ENCODE results near the gene CDC42EP4.

CDC42EP4 gene
- 4.4 to 32.4 (median 11.5) reads per million in 17 experiments for total RNA-seq

- DNase-seq: peak; percentile 95 to 97 (median 96)
These were observed at the start of gene CDC42EP4 for GRCh38 chr17:73311781-73312641. CDC42EP4 (minus strand) TSS chr17:73312001; CDS start chr17:73286500, 25,501 bp downstream.

GRCh38 chr17:73360961-73361761, 49.4 kb upstream of the CDC42EP4 start:
- no peak for DNase-seq

GRCh38 chr17:73359987-73360410, 48.2 kb upstream of the CDC42EP4 start:
- peak in 3 of 4 experiments; percentile 4 to 20 (median 17) for DNase-seq

- no peak for DNase-seq
These were observed 47.6 kb upstream of the CDC42EP4 start for GRCh38 chr17:73359352-73359751.

- DNase-seq: no peak
These were observed 46.9 kb upstream of the CDC42EP4 start for GRCh38 chr17:73358668-73359067.

GRCh38 chr17:73357981-73358380, 46.2 kb upstream of the CDC42EP4 start:
- no peak for DNase-seq

- DNase-seq: no peak
These were observed 45.5 kb upstream of the CDC42EP4 start for GRCh38 chr17:73357318-73357717.

GRCh38 chr17:73356561-73357170, 44.9 kb upstream of the CDC42EP4 start:
- no peak for DNase-seq

- DNase-seq: no peak
These were observed 42.9 kb upstream of the CDC42EP4 start for GRCh38 chr17:73354423-73355284.

GRCh38 chr17:73352261-73352660, 40.5 kb upstream of the CDC42EP4 start:
- no peak for DNase-seq

- no peak for DNase-seq
These were observed 40.0 kb upstream of the CDC42EP4 start for GRCh38 chr17:73351764-73352163.

GRCh38 chr17:73350864-73351263, 39.1 kb upstream of the CDC42EP4 start:
- DNase-seq: no peak

- no peak for DNase-seq
These were observed 37.8 kb upstream of the CDC42EP4 start for GRCh38 chr17:73349647-73350046.

- no peak for DNase-seq
These were observed 37.3 kb upstream of the CDC42EP4 start for GRCh38 chr17:73349138-73349537.

- no peak for DNase-seq
These were observed 37.0 kb upstream of the CDC42EP4 start for GRCh38 chr17:73348829-73349095.

GRCh38 chr17:73348018-73348828, 36.4 kb upstream of the CDC42EP4 start:
- no peak for DNase-seq

GRCh38 chr17:73347351-73347750, 35.5 kb upstream of the CDC42EP4 start:
- DNase-seq: peak; percentile 32 to 73 (median 44)

GRCh38 chr17:73346501-73347162, 34.8 kb upstream of the CDC42EP4 start:
- DNase-seq: no peak

GRCh38 chr17:73343739-73344454, 32.1 kb upstream of the CDC42EP4 start:
- DNase-seq: no peak

GRCh38 chr17:73343168-73343634, 31.4 kb upstream of the CDC42EP4 start:
- peak in 1 of 4 experiments; percentile 10 for DNase-seq
